ENCODE data around the gene FRYL. TPM values are rescaled to one million over a fixed set of nuclear protein-coding genes. Genes with fewer than 3 reads are reported as not detected.

The FRYL gene
- total and polyA plus RNA-seq, 7 experiments from 2014 or later = 25.4 to 126 (median 102) TPM

- Histone ChIP-seq H3K4me3 (ENCODE audit: low read length) (no peak overlapping the region), H3K27me3 (ENCODE audit: control insufficient read depth in 2 of 2, insufficient read depth in 2 of 2, low read length in 2 of 2) (no peaks in the 10 kb centered on the region), H3K4me1 (ENCODE audit: control insufficient read depth in 2 of 2, insufficient read depth in 2 of 2, low read length in 2 of 2) (peaks cover 0 to 9% of the 10 kb centered on the region in 2 donors), H3K27ac (ENCODE audit: low read depth, low read length) (no peak overlapping the region), H3K36me3 (ENCODE audit: control insufficient read depth in 2 of 3, insufficient read depth in 3 of 3, low read length in 3 of 3) (peaks cover 0 to 4% (median 0%) of the 10 kb centered on the region in 3 experiments), H3K9me3 (ENCODE audit: control insufficient read depth in 2 of 3, low read length in 3 of 3) (no peaks in the 10 kb centered on the region)
- H3K9me3 Mint-ChIP-seq = peaks cover 0 to 3% (median 0%) of the 10 kb centered on the region in 11 donors
- H3K4me3 Mint-ChIP-seq = no peak overlapping the region
- no peak for DNase-seq
- H3K36me3 Mint-ChIP-seq = peaks cover 0 to 15% (median 12%) of the 10 kb centered on the region in 5 donors
- no peak overlapping the region for H3K27ac Mint-ChIP-seq
- ChIA-PET POLR2A (interaction anchor here (0.8 kb wide), 1 partner anchor 25 kb away, joined by 3 read pairs; no protein-coding TSS in a partner anchor), CTCF (no interaction called here)
- no peaks in the 10 kb centered on the region for H3K27me3 Mint-ChIP-seq
- ATAC-seq = no peak
- peaks cover 7 to 34% (median 13%) of the 10 kb centered on the region in 7 donors for H3K4me1 Mint-ChIP-seq
- intact Hi-C loops (cut with micrococcal nuclease) = no loop called here
These were observed 145.3 kb downstream of the FRYL start for GRCh38 chr4:48634688-48635308.

- ChIA-PET POLR2A (no interaction called here), CTCF (interaction anchor here (0.7 to 0.8 kb wide), 2 partner anchors 55 to 156 kb away, joined by 3 to 5 read pairs; no protein-coding TSS in a partner anchor)
- Mint-ChIP-seq H3K4me1 (peaks cover 7 to 29% (median 15%) of the 10 kb centered on the region in 7 donors), H3K36me3 (peaks cover 0 to 8% (median 3%) of the 10 kb centered on the region in 5 donors), H3K9me3 (peaks cover 0 to 2% (median 0%) of the 10 kb centered on the region in 11 donors), H3K27me3 (no peaks in the 10 kb centered on the region), H3K4me3 (no peak overlapping the region), H3K27ac (no peak overlapping the region)
- Histone ChIP-seq H3K4me3 (ENCODE audit: low read length) (no peak overlapping the region), H3K4me1 (ENCODE audit: control insufficient read depth in 2 of 2, insufficient read depth in 2 of 2, low read length in 2 of 2) (peaks cover 0 to 9% of the 10 kb centered on the region in 2 donors), H3K36me3 (ENCODE audit: control insufficient read depth in 2 of 3, insufficient read depth in 3 of 3, low read length in 3 of 3) (peaks cover 0 to 4% (median 0%) of the 10 kb centered on the region in 3 experiments), H3K27ac (ENCODE audit: low read depth, low read length) (no peak overlapping the region), H3K27me3 (ENCODE audit: control insufficient read depth in 2 of 2, insufficient read depth in 2 of 2, low read length in 2 of 2) (no peaks in the 10 kb centered on the region), H3K9me3 (ENCODE audit: control insufficient read depth in 2 of 3, low read length in 3 of 3) (no peaks in the 10 kb centered on the region)
- ATAC-seq (no peak), DNase-seq (no peak)
- intact Hi-C loops (cut with micrococcal nuclease) = no loop called here
These were observed 146.4 kb downstream of the FRYL start for GRCh38 chr4:48633657-48634056.

GRCh38 chr4:48629458-48629857, 150.6 kb downstream of the FRYL start:
- Mint-ChIP-seq H3K27me3 (no peaks in the 10 kb centered on the region), H3K4me3 (no peak overlapping the region), H3K27ac (peak overlapping the region in 1 of 9 donors; percentile 49), H3K9me3 (no peaks in the 10 kb centered on the region), H3K36me3 (peaks cover 0 to 13% (median under 1%) of the 10 kb centered on the region in 5 donors), H3K4me1 (peaks cover 0 to 15% (median 11%) of the 10 kb centered on the region in 7 donors)
- Histone ChIP-seq H3K27me3 (ENCODE audit: control insufficient read depth in 2 of 2, insufficient read depth in 2 of 2, low read length in 2 of 2) (no peaks in the 10 kb centered on the region), H3K9me3 (ENCODE audit: control insufficient read depth in 2 of 3, low read length in 3 of 3) (no peaks in the 10 kb centered on the region), H3K4me3 (ENCODE audit: low read length) (no peak overlapping the region), H3K27ac (ENCODE audit: low read depth, low read length) (no peak overlapping the region), H3K4me1 (ENCODE audit: control insufficient read depth in 2 of 2, insufficient read depth in 2 of 2, low read length in 2 of 2) (peaks cover 0 to 4% of the 10 kb centered on the region in 2 donors), H3K36me3 (ENCODE audit: control insufficient read depth in 2 of 3, insufficient read depth in 3 of 3, low read length in 3 of 3) (peaks cover 0 to 4% (median 0%) of the 10 kb centered on the region in 3 experiments)
- ChIA-PET CTCF (no interaction called here), POLR2A (no interaction called here)
- DNase-seq (no peak), ATAC-seq (no peak)
- intact Hi-C loops (cut with micrococcal nuclease) = no loop called here

- Mint-ChIP-seq H3K27me3 (no peaks in the 10 kb centered on the region), H3K4me1 (peaks cover 3 to 16% (median 4%) of the 10 kb centered on the region in 7 donors), H3K36me3 (peaks cover 10 to 37% (median 27%) of the 10 kb centered on the region in 5 donors), H3K4me3 (no peak overlapping the region), H3K27ac (peak overlapping the region in 1 of 9 donors; percentile 8), H3K9me3 (no peaks in the 10 kb centered on the region)
- no peak for ATAC-seq
- H3K36me3 ChIP-seq (ENCODE audit: control insufficient read depth in 2 of 3, insufficient read depth in 3 of 3, low read length in 3 of 3) = peaks cover 5 to 24% (median 13%) of the 10 kb centered on the region in 3 experiments
- H3K4me3 ChIP-seq (ENCODE audit: low read length) = no peak overlapping the region
- H3K4me1 ChIP-seq (ENCODE audit: control insufficient read depth in 2 of 2, insufficient read depth in 2 of 2, low read length in 2 of 2) = no peaks in the 10 kb centered on the region
- no peaks in the 10 kb centered on the region for H3K27me3 ChIP-seq (ENCODE audit: control insufficient read depth in 2 of 2, insufficient read depth in 2 of 2, low read length in 2 of 2)
- DNase-seq = no peak
- ChIA-PET CTCF (no interaction called here), POLR2A (no interaction called here)
- H3K9me3 ChIP-seq (ENCODE audit: control insufficient read depth in 2 of 3, low read length in 3 of 3) = no peaks in the 10 kb centered on the region
- H3K27ac ChIP-seq (ENCODE audit: low read depth, low read length) = no peak overlapping the region
- intact Hi-C loops (cut with micrococcal nuclease) = no loop called here
These were observed 156.8 kb downstream of the FRYL start for GRCh38 chr4:48623182-48623780.

GRCh38 chr4:48620831-48621230, 159.2 kb downstream of the FRYL start:
- Histone ChIP-seq H3K4me3 (ENCODE audit: low read length) (no peak overlapping the region), H3K27me3 (ENCODE audit: control insufficient read depth in 2 of 2, insufficient read depth in 2 of 2, low read length in 2 of 2) (no peaks in the 10 kb centered on the region), H3K9me3 (ENCODE audit: control insufficient read depth in 2 of 3, low read length in 3 of 3) (no peaks in the 10 kb centered on the region), H3K36me3 (ENCODE audit: control insufficient read depth in 2 of 3, insufficient read depth in 3 of 3, low read length in 3 of 3) (peaks cover 5 to 31% (median 19%) of the 10 kb centered on the region in 3 experiments), H3K27ac (ENCODE audit: low read depth, low read length) (no peak overlapping the region), H3K4me1 (ENCODE audit: control insufficient read depth in 2 of 2, insufficient read depth in 2 of 2, low read length in 2 of 2) (no peaks in the 10 kb centered on the region)
- Mint-ChIP-seq H3K9me3 (peaks cover 0 to under 1% (median 0%) of the 10 kb centered on the region in 11 donors), H3K27ac (no peak overlapping the region), H3K27me3 (no peaks in the 10 kb centered on the region), H3K4me1 (peaks cover 3 to 20% (median 4%) of the 10 kb centered on the region in 7 donors), H3K36me3 (peaks cover 10 to 56% (median 40%) of the 10 kb centered on the region in 5 donors), H3K4me3 (no peak overlapping the region)
- ATAC-seq (no peak), DNase-seq (no peak)
- ChIA-PET POLR2A (no interaction called here), CTCF (no interaction called here)
- intact Hi-C loops (cut with micrococcal nuclease) = no loop called here

- Mint-ChIP-seq H3K36me3 (peaks cover 10 to 60% (median 47%) of the 10 kb centered on the region in 5 donors), H3K4me1 (peaks cover 3 to 18% (median 5%) of the 10 kb centered on the region in 7 donors), H3K9me3 (peaks cover 0 to 5% (median 0%) of the 10 kb centered on the region in 11 donors), H3K27ac (peak overlapping the region in 1 of 9 donors; percentile 66), H3K4me3 (no peak overlapping the region), H3K27me3 (no peaks in the 10 kb centered on the region)
- ChIA-PET CTCF (no interaction called here), POLR2A (no interaction called here)
- no peak overlapping the region for H3K27ac ChIP-seq (ENCODE audit: low read depth, low read length)
- no peak overlapping the region for H3K4me3 ChIP-seq (ENCODE audit: low read length)
- H3K27me3 ChIP-seq (ENCODE audit: control insufficient read depth in 2 of 2, insufficient read depth in 2 of 2, low read length in 2 of 2) = no peaks in the 10 kb centered on the region
- peaks cover 5 to 31% (median 19%) of the 10 kb centered on the region in 3 experiments for H3K36me3 ChIP-seq (ENCODE audit: control insufficient read depth in 2 of 3, insufficient read depth in 3 of 3, low read length in 3 of 3)
- DNase-seq = no peak
- H3K4me1 ChIP-seq (ENCODE audit: control insufficient read depth in 2 of 2, insufficient read depth in 2 of 2, low read length in 2 of 2) = no peaks in the 10 kb centered on the region
- no peak for ATAC-seq
- H3K9me3 ChIP-seq (ENCODE audit: control insufficient read depth in 2 of 3, low read length in 3 of 3) = no peaks in the 10 kb centered on the region
- intact Hi-C loops (cut with micrococcal nuclease) = no loop called here
These were observed 160.0 kb downstream of the FRYL start for GRCh38 chr4:48620093-48620492.

All from naive thymus-derived CD4-positive, alpha-beta T cell (primary cell).